ENCODE data around the gene RNF25.

RNF25 gene

DNA sequence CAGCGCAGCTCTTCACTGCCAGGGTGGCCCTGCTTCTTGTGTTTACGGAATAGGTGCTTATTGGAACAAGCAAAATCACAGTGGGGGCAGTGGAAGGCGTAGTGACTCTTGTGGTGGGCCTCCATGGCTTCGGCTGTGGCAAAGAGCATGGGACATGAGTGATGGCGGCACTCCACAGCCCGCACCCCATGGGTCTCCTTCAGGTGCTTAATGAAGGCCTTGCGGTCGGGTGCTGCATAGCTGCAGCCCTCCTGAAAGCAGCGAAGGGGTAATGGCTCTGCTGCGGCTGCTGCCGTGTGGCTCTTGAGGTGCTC lies 23.1 kb downstream of the RNF25 start:
- no peak for DNase-seq (ENCODE audit: low read depth, low spot score)
- TF ChIP-seq, protein P1, sequence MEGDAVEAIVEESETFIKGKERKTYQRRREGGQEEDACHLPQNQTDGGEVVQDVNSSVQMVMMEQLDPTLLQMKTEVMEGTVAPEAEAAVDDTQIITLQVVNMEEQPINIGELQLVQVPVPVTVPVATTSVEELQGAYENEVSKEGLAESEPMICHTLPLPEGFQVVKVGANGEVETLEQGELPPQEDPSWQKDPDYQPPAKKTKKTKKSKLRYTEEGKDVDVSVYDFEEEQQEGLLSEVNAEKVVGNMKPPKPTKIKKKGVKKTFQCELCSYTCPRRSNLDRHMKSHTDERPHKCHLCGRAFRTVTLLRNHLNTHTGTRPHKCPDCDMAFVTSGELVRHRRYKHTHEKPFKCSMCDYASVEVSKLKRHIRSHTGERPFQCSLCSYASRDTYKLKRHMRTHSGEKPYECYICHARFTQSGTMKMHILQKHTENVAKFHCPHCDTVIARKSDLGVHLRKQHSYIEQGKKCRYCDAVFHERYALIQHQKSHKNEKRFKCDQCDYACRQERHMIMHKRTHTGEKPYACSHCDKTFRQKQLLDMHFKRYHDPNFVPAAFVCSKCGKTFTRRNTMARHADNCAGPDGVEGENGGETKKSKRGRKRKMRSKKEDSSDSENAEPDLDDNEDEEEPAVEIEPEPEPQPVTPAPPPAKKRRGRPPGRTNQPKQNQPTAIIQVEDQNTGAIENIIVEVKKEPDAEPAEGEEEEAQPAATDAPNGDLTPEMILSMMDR (IDR thresholded peaks at IDR 0.05; ENCODE audit: low read depth, low read length) = no peak
- H3K4me3 ChIP-seq (ENCODE audit: low read depth, low read length) = no peak overlapping the region
- in situ Hi-C loops (cut with HindIII; ENCODE audit: low sequenced_read_pairs) = no loop called here

DNA sequence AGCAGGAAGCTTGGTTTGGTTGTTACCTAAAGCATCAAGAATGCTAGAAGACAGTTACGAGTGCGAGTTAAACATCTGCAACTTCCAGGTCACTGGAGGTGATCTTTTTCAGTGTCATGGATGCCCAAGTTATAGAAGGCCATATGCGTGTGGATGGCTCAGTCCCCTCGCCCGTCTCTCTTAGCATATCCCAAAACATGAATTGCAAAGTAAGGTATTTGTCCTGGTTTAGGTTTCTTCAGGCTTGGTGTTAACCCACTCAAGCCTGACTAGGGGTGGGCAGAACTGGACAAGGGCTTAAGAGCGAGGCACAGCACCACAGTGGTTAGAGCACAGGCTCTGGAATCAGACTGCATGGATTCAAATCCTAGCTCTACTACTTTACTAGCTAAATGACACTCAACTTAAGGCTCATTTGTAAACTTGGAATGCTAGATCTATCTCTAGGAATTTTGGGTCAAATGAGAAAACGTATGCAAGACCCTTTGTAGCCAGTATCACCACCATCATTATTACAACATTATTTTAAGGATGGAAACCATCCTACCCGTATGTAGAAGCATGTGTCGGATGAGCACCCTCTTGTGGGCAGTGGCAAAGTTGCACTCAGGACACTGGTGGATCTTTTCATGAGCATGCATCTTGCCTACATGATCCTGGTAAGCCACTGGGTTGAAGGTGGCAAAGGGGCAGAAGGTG lies 23.6 kb downstream of the RNF25 start:
- in situ Hi-C loops (cut with HindIII; ENCODE audit: low sequenced_read_pairs) = no loop called here
- peak; percentile 63 for DNase-seq (ENCODE audit: low read depth, low spot score)
- no peak overlapping the region for H3K4me3 ChIP-seq (ENCODE audit: low read depth, low read length)
- TF ChIP-seq, protein P1 (IDR thresholded peaks at IDR 0.05; ENCODE audit: low read depth, low read length) = peak; percentile 92

DNA sequence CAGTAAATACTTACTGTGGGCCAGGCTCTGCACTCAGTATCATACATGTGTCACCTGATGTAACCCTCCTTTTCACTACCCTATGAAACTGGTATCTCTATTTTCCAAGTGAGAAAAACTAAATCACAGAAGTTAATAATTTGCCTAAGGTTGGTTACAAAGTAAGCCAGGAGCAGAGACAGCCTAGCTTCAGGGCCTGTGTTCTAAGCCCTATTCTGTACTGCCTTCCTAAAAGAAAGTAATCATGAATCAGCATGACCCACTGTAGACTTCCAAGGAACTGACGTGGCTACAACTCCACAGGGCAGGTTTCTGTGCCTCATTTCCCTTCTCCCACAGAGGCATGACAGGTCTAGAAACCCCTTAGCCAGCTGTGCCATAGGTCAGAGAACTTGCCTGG lies 26.7 kb downstream of the RNF25 start:
- TF ChIP-seq, protein P1 (IDR thresholded peaks at IDR 0.05; ENCODE audit: low read depth, low read length) = no peak
- peak; percentile 59 for DNase-seq (ENCODE audit: low read depth, low spot score)
- no peak overlapping the region for H3K4me3 ChIP-seq (ENCODE audit: low read depth, low read length)
- in situ Hi-C loops (cut with HindIII; ENCODE audit: low sequenced_read_pairs) = no loop called here

DNA sequence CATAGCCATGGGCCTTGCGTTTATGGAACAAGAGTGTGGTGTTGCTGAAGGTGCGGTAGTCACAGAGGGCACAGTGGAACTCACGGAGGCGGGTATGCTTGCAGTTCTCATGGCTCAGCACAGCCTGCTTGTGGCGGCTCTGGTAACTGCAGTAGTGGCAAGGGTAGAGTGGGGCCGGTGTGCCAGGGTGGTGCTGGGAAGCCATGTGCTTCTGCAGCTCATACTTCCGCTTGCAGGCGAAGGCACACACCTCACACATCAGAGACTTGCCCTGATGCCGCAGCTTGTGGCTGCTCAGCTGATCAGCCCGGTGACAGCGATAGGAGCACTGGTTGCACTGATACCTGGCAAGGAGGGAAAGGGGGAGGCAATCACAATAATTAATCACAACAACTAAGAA lies 27.1 kb downstream of the RNF25 start:
- in situ Hi-C loops (cut with HindIII; ENCODE audit: low sequenced_read_pairs) = no loop called here
- TF ChIP-seq, protein P1 (IDR thresholded peaks at IDR 0.05; ENCODE audit: low read depth, low read length) = no peak
- no peak for DNase-seq (ENCODE audit: low read depth, low spot score)

DNA sequence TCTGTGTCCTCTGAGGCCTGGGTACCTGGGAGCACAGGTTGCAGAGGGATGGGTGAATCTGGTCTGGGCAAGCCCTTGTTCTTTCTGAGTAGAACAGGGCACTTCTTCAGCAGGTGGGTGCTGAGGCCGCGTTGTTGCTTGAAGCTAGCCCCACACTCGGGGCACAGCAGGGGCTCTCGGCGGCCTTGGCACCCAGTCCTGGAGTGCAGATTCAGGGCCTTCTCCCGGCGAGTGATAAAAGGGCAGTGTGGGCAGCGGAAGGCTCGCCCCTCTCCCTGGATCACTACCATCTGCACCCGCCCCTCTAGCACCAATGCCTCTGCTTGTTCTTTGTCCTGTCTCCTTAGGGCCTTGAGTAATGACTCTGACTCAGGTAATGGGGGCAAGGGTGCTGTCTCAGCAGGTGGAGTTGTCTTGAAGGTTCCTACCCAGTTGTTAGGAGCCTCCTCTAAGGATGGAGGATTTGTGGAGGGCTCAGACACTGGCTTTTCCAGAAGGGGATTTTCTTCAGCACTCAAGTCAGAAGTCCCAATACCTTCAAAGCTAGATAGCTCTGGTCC lies 28.0 kb downstream of the RNF25 start:
- TF ChIP-seq, protein P1 (IDR thresholded peaks at IDR 0.05; ENCODE audit: low read depth, low read length) = no peak
- in situ Hi-C loops (cut with HindIII; ENCODE audit: low sequenced_read_pairs) = no loop called here

More for the DNA sequence above, 27.1 kb downstream of the RNF25 start:
- H3K4me3 ChIP-seq (ENCODE audit: low read depth, low read length) = no peak overlapping the region

DNA sequence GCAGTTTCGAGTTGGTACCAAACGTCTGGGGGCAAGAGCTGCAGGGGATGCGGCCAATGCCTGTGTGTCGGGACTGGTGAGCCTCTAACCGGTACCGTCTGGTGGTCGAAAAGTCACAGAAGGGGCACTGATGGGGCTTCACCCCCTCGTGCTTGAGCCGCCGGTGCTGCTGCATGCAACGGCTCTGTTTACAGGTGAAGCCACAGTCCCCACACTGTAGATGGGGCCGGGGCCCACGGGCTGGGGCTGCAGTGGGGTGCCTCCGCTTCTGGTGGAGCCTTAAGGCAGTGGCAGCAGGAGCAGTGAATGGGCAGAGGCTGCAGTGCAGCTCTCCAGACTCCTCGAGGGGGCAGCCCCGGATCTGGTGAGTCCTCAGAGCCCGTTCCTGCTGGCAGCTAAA lies 29.0 kb downstream of the RNF25 start:
- no peak overlapping the region for H3K4me3 ChIP-seq (ENCODE audit: low read depth, low read length)
- TF ChIP-seq, protein P1 (IDR thresholded peaks at IDR 0.05; ENCODE audit: low read depth, low read length) = no peak
- DNase-seq (ENCODE audit: low read depth, low spot score) = no peak
- in situ Hi-C loops (cut with HindIII; ENCODE audit: low sequenced_read_pairs) = no loop called here

More for the DNA sequence above, 28.0 kb downstream of the RNF25 start:
- H3K4me3 ChIP-seq (ENCODE audit: low read depth, low read length) = no peak overlapping the region
- no peak for DNase-seq (ENCODE audit: low read depth, low spot score)
